Endothelial cell of umbilical vein (primary cell): ENCODE results near the gene ALK. TPM values are rescaled to one million over a fixed set of nuclear protein-coding genes. Genes with fewer than 3 reads are reported as not detected.

Source experiments
- BruUV-seq: library from RNA; stranded (reverse); fragments of 400-500 nt; replicated peaks from 2 replicates; lab custom pipeline; 2021; lab: Mats Ljungman, UMichigan
- CTCF ChIA-PET: fragments of 300-600, 350-600 bp; sonication (Branson Sonifier 250); formaldehyde crosslinking; loops from one replicate; lab custom pipeline; 2021; ENCODE audit warnings: antibody characterized with exemption, inconsistent platforms; lab: Charles Lee
- POLR2A ChIA-PET: fragments of 300-600, 350-600 bp; sonication (Branson Sonifier 250); formaldehyde crosslinking; loops from one replicate; lab custom pipeline; 2021; ENCODE audit warnings: antibody characterized with exemption, inconsistent platforms; lab: Charles Lee
- DNase-seq: peaks from one replicate; pipeline ENCODE4 v3.0.0-alpha.2; 2011; ENCODE audit warnings: low read depth, low spot score
- FAIRE-seq: peaks from 2 replicates; lab custom pipeline; 2011; peaks lifted over from hg19 to GRCh38; lab: Jason Lieb, UNC
- H2AFZ ChIP-seq: 2 replicates; pipeline ENCODE4 v1.6.0; 2012; ENCODE audit warnings: low read depth, low read length, control low read depth, inconsistent platforms
- H3K27ac ChIP-seq: 2 replicates; pipeline ENCODE4 v1.5.1; 2011; ENCODE audit warnings: low read depth, mild to moderate bottlenecking, control low read depth, low read length, moderate library complexity; ENCODE audit not compliant: insufficient read depth
- H3K27me3 ChIP-seq, 2 experiments: 2 replicates each; pipeline versions ENCODE4 v1.6.0 to v1.6.1; 2011; ENCODE audit warnings: low read length in 2 of 2, mixed read lengths in 1 of 2; ENCODE audit not compliant: control insufficient read depth in 2 of 2, insufficient read depth in 2 of 2
- H3K36me3 ChIP-seq, 2 experiments: 2 replicates in 1 of 2; 3 replicates in 1 of 2; pipeline ENCODE4 v1.5.1; 2011; ENCODE audit warnings: low read length in 2 of 2, mild to moderate bottlenecking in 1 of 2, moderate library complexity in 1 of 2; ENCODE audit not compliant: control insufficient read depth in 2 of 2, insufficient read depth in 2 of 2; ENCODE audit errors: extremely low read depth in 1 of 2
- H3K4me1 ChIP-seq: 3 replicates; pipeline ENCODE4 v1.5.1; 2011; ENCODE audit warnings: mild to moderate bottlenecking, low read length; ENCODE audit not compliant: control insufficient read depth, insufficient read depth; ENCODE audit errors: extremely low read depth
- H3K4me2 ChIP-seq: 2 replicates; pipeline ENCODE4 v1.6.1; 2011; ENCODE audit warnings: low read length, control low read depth, mixed read lengths; ENCODE audit not compliant: insufficient read depth
- H3K4me3 ChIP-seq, 3 experiments: fragments of 200-600 bp in 1 of 3; sonication (generic), shearing (Covaris generic) in 1 of 3; replicated peaks in 1 of 3; 2 replicates each; pipeline ENCODE4 v1.5.1; 2011 to 2016; ENCODE audit warnings: control low read depth in 3 of 3, low read length in 3 of 3, mild to moderate bottlenecking in 2 of 3, inconsistent platforms in 1 of 3, low read depth in 1 of 3, moderate library complexity in 1 of 3; ENCODE audit not compliant: insufficient read depth in 1 of 3
- H3K79me2 ChIP-seq: 2 replicates; pipeline ENCODE4 v1.6.0; 2012; ENCODE audit warnings: low read length, inconsistent platforms; ENCODE audit not compliant: control insufficient read depth, insufficient read depth
- H3K9ac ChIP-seq: replicated peaks from 2 replicates; pipeline ENCODE3; 2011; ENCODE audit warnings: low read length, control low read depth; ENCODE audit not compliant: insufficient read depth; ENCODE audit errors: extremely low read depth
- H3K9me1 ChIP-seq: replicated peaks from 3 replicates; pipeline ENCODE4 v1.6.0; 2011; ENCODE audit warnings: mild to moderate bottlenecking, low read length; ENCODE audit not compliant: control insufficient read depth, insufficient read depth; ENCODE audit errors: extremely low read depth
- H3K9me3 ChIP-seq: replicated peaks from 2 replicates; pipeline ENCODE4 v1.5.1; 2012; ENCODE audit warnings: low read length, inconsistent platforms; ENCODE audit not compliant: control insufficient read depth, insufficient read depth
- H4K20me1 ChIP-seq: replicated peaks from 2 replicates; pipeline ENCODE3; 2011; ENCODE audit warnings: mild to moderate bottlenecking, low read length; ENCODE audit not compliant: control insufficient read depth, insufficient read depth; ENCODE audit errors: extremely low read depth
- CTCF ChIP-seq, 2 donors: IDR thresholded peaks; 1 replicate in 1 of 2; 2 replicates in 1 of 2; pipeline ENCODE4 v1.5.1; 2011; ENCODE audit warnings: low read length in 2 of 2, mild to moderate bottlenecking in 2 of 2, moderate library complexity in 2 of 2, control low read depth in 1 of 2, inconsistent platforms in 1 of 2, low read depth in 1 of 2; ENCODE audit not compliant: insufficient read depth in 1 of 2; ENCODE audit errors: extremely low read depth in 1 of 2
- EZH2 ChIP-seq: IDR thresholded peaks from 2 replicates; pipeline ENCODE4 v1.6.1; 2012; ENCODE audit warnings: borderline replicate concordance, low read depth, mild to moderate bottlenecking, moderate library complexity, low read length, inconsistent platforms; ENCODE audit not compliant: severe bottlenecking
- FOS ChIP-seq: IDR thresholded peaks from 2 replicates; pipeline ENCODE4 v1.6.1; 2011; ENCODE audit warnings: mild to moderate bottlenecking, low read length, moderate library complexity, borderline replicate concordance; ENCODE audit not compliant: insufficient read depth
- GATA2 ChIP-seq: IDR thresholded peaks from 2 replicates; pipeline ENCODE4 v1.7.0; 2011; ENCODE audit warnings: low read depth, mild to moderate bottlenecking, moderate library complexity, mixed read lengths, low read length; ENCODE audit not compliant: insufficient read length, insufficient read depth
- JUN ChIP-seq: IDR thresholded peaks from 2 replicates; pipeline ENCODE4 v1.6.1; 2011; ENCODE audit warnings: borderline replicate concordance, low read depth; ENCODE audit not compliant: insufficient read length, insufficient read depth
- MAX ChIP-seq: IDR thresholded peaks from 2 replicates; pipeline ENCODE4 v1.6.1; 2011; ENCODE audit not compliant: insufficient read depth, insufficient read length
- MYC ChIP-seq: IDR thresholded peaks from one replicate; pipeline ENCODE4 v1.6.1; 2011; ENCODE audit warnings: mild to moderate bottlenecking, low read depth, low read length
- POLR2A ChIP-seq: IDR thresholded peaks from 2 replicates; pipeline ENCODE4 v1.6.1; 2012; ENCODE audit warnings: low read depth, mild to moderate bottlenecking, control low read depth, low read length
- POLR2AphosphoS5 ChIP-seq: IDR thresholded peaks from 2 replicates; pipeline ENCODE4 v1.6.1; 2012; ENCODE audit warnings: low read depth, mild to moderate bottlenecking, control low read depth, low read length, moderate library complexity; ENCODE audit not compliant: insufficient read depth
- dilution Hi-C: fragments of 300-500 bp; cut with MboI; formaldehyde crosslinking; loops from one replicate; pipeline ENCODE4 v1.15.0; 2019; ENCODE audit warnings: low sequenced_read_pairs; ENCODE audit not compliant: extremely low pct_ligation_motif_present
- intact Hi-C: fragments of 100-400 bp; cut with micrococcal nuclease; formaldehyde crosslinking; loops from one replicate; pipeline ENCODE4 v1.10.0; 2022
- polyA plus RNA-seq, 4 experiments: library from polyadenylated mRNA; depleted of rRNA in 3 of 4; stranded (reverse) in 3 of 4; unstranded in 1 of 4; fragments of >200 nt; gene quantifications; 2 replicates each; pipeline versions ENCODE4 v1.2.1 to v1.2.3, GENCODE V29; 2011 to 2012; ENCODE audit warnings: missing spikeins in 1 of 4
- total RNA-seq: library from RNA; stranded (reverse); gene quantifications from 2 replicates; pipeline ENCODE4 v1.2.3, GENCODE V29; 2021

The ALK gene
- total and polyA plus RNA-seq, 2 donors (not counting 3 experiments of a cell fraction or from before 2014, with no cell fraction given): not detected

- Histone ChIP-seq H3K4me1 (no peaks in the 10 kb centered on the region), H2AFZ (no peak overlapping the region), H3K27me3 (no peaks in the 10 kb centered on the region), H3K4me3 (no peak overlapping the region), H3K27ac (no peak overlapping the region), H4K20me1 (no peaks in the 10 kb centered on the region), H3K9me3 (peaks cover 3% of the 10 kb centered on the region), H3K9ac (no peak overlapping the region), H3K4me2 (no peak overlapping the region), H3K36me3 (no peaks in the 10 kb centered on the region), H3K9me1 (no peaks in the 10 kb centered on the region), H3K79me2 (no peaks in the 10 kb centered on the region)
- POLR2A ChIA-PET: no interaction called here
- CTCF ChIA-PET: no interaction called here
- no peak for DNase-seq
- intact Hi-C loops: no loop called here
- no TSS peak for BruUV-seq
- dilution Hi-C loops: no loop called here
- no peak for TF ChIP-seq MYC
- no peak for TF ChIP-seq MAX
- no peak for TF ChIP-seq CTCF (IDR thresholded peaks at IDR 0.05; ENCODE audit: extremely low read depth in 1 of 2, insufficient read depth in 1 of 2, low read depth in 1 of 2, low read length in 2 of 2)
- no peak for TF ChIP-seq EZH2
- TF ChIP-seq POLR2AphosphoS5: no peak
- no peak for TF ChIP-seq GATA2
- FAIRE-seq: no peak
Measured at GRCh38 chr2:29525921-29526320, 395.5 kb downstream of the ALK start.

- BruUV-seq: no TSS peak
- dilution Hi-C loops: no loop called here
Measured at GRCh38 chr2:29524652-29525051, 396.7 kb downstream of the ALK start.

More at GRCh38 chr2:29524652-29525051, 396.7 kb downstream of the ALK start:
- H3K27ac ChIP-seq: no peak overlapping the region
- H3K79me2 ChIP-seq: no peaks in the 10 kb centered on the region
- H3K4me1 ChIP-seq: no peaks in the 10 kb centered on the region
- no peak for FAIRE-seq
- peaks cover 3% of the 10 kb centered on the region for H3K9me3 ChIP-seq
- TF ChIP-seq FOS (no peak), JUN (no peak), GATA2 (no peak), POLR2AphosphoS5 (no peak), CTCF (IDR thresholded peaks at IDR 0.05; ENCODE audit: extremely low read depth in 1 of 2, insufficient read depth in 1 of 2, low read depth in 1 of 2, low read length in 2 of 2) (no peak), POLR2A (no peak), EZH2 (no peak), MYC (no peak), MAX (no peak)
- intact Hi-C loops: no loop called here
- H4K20me1 ChIP-seq: no peaks in the 10 kb centered on the region
- H3K4me3 ChIP-seq: no peak overlapping the region
- CTCF ChIA-PET: no interaction called here
- no peak for DNase-seq
- H3K36me3 ChIP-seq: no peaks in the 10 kb centered on the region
- POLR2A ChIA-PET: no interaction called here
- H3K27me3 ChIP-seq: no peaks in the 10 kb centered on the region
- H3K4me2 ChIP-seq: no peak overlapping the region
- H2AFZ ChIP-seq: no peak overlapping the region
- H3K9ac ChIP-seq: no peak overlapping the region
- no peaks in the 10 kb centered on the region for H3K9me1 ChIP-seq
